Panc1 (cell line): ENCODE results near the gene RASGRP2. TPM values are rescaled to one million over a fixed set of nuclear protein-coding genes. Genes with fewer than 3 reads are reported as not detected.

Experiments
- ATAC-seq: fragments of 200-7000 bp; cut with Tn5 transposase; 2 replicates; pipeline ENCODE4 v1.9.1; 2020; ENCODE audit warnings: mild to moderate bottlenecking, moderate library complexity
- BruUV-seq: library from RNA; stranded (reverse); fragments of 400-500 nt; replicated peaks from 2 replicates; lab custom pipeline; 2021; lab: Mats Ljungman, UMichigan
- CTCF ChIA-PET: fragments of 300-600 bp; sonication (Branson Sonifier 250); formaldehyde crosslinking; loops from one replicate; lab custom pipeline; 2022; ENCODE audit warnings: antibody characterized with exemption; lab: Charles Lee
- POLR2A ChIA-PET: fragments of 300-600 bp; sonication (Branson Sonifier 250); formaldehyde crosslinking; loops from one replicate; lab custom pipeline; 2022; ENCODE audit warnings: antibody characterized with exemption; lab: Charles Lee
- DNase-seq: peaks from one replicate; pipeline ENCODE4 v3.0.0-alpha.2; 2010; ENCODE audit warnings: low read depth, low spot score
- H3K27ac ChIP-seq: 2 replicates; pipeline ENCODE4 v1.5.1; 2011; ENCODE audit warnings: mild to moderate bottlenecking, low read length, inconsistent platforms
- H3K27me3 ChIP-seq: fragments of 200-500 bp; sonication (Bioruptor generic); 2 replicates; pipeline ENCODE4 v1.6.0; 2014; ENCODE audit warnings: low read length, inconsistent platforms; ENCODE audit not compliant: control insufficient read depth, insufficient read depth
- H3K36me3 ChIP-seq: fragments of 200-500 bp; sonication (Bioruptor generic); 2 replicates; pipeline ENCODE4 v1.5.1; 2014; ENCODE audit warnings: inconsistent platforms, mild to moderate bottlenecking, low read length, moderate library complexity; ENCODE audit not compliant: control insufficient read depth, insufficient read depth
- H3K4me1 ChIP-seq: 2 replicates; pipeline ENCODE4 v1.5.1; 2011; ENCODE audit warnings: inconsistent platforms, mild to moderate bottlenecking, low read length, moderate library complexity; ENCODE audit not compliant: control insufficient read depth, insufficient read depth
- H3K4me3 ChIP-seq, 2 experiments: 2 replicates each; pipeline ENCODE4 v1.5.1; 2011 to 2012; ENCODE audit warnings: low read depth in 2 of 2, low read length in 2 of 2, mild to moderate bottlenecking in 2 of 2, inconsistent platforms in 1 of 2, moderate library complexity in 1 of 2
- H3K9me3 ChIP-seq: fragments of 200-500 bp; sonication (Bioruptor generic); 2 replicates; pipeline ENCODE4 v1.5.1; 2014; ENCODE audit warnings: low read depth, mild to moderate bottlenecking, inconsistent platforms, low read length, moderate library complexity; ENCODE audit not compliant: control insufficient read depth, insufficient read depth
- CTCF ChIP-seq: fragments of 450-650 bp; IDR thresholded peaks from 2 replicates; pipeline ENCODE4 v1.5.1; 2017; ENCODE audit warnings: mild to moderate bottlenecking
- POLR2AphosphoS5 ChIP-seq: IDR thresholded peaks from 2 replicates; pipeline ENCODE4 v1.6.1; 2012; ENCODE audit warnings: mild to moderate bottlenecking, low read depth, low read length, moderate library complexity
- REST ChIP-seq, 2 experiments: IDR thresholded peaks; 2 replicates each; pipeline ENCODE4 v1.6.1; 2011 to 2012; ENCODE audit warnings: low read depth in 2 of 2, control low read depth in 1 of 2, low read length in 1 of 2, mild to moderate bottlenecking in 1 of 2, moderate library complexity in 1 of 2; ENCODE audit not compliant: insufficient read depth in 1 of 2
- SIN3A ChIP-seq: IDR thresholded peaks from 2 replicates; pipeline ENCODE4 v1.6.1; 2012; ENCODE audit warnings: low read depth, mild to moderate bottlenecking, low read length, moderate library complexity, borderline replicate concordance; ENCODE audit not compliant: insufficient read depth
- TCF7L2 ChIP-seq: IDR thresholded peaks from 2 replicates; pipeline ENCODE4 v1.6.1; 2011; ENCODE audit warnings: mild to moderate bottlenecking, low read depth, low read length, inconsistent platforms
- in situ Hi-C: cut with HindIII; loops from 2 replicates; pipeline ENCODE4 v1.10.0; 2016; ENCODE audit warnings: low sequenced_read_pairs, low pct_unique_long_range_greater_than_20kb
- intact Hi-C: fragments of 100-400 bp; cut with micrococcal nuclease; formaldehyde crosslinking; loops from one replicate; pipeline ENCODE4 v1.10.0; 2022; ENCODE audit not compliant: unreplicated experiment
- total RNA-seq: library from RNA; stranded (reverse); gene quantifications from one replicate; pipeline ENCODE4 v1.2.1, GENCODE V29; 2021; ENCODE audit not compliant: unreplicated experiment

The RASGRP2 gene
- total RNA-seq, 1 experiment from 2014 or later, result 3.7 TPM

GRCh38 chr11:64772303-64773018, 28.5 kb upstream of the RASGRP2 start:
- peaks cover 95% of the 10 kb centered on the region for H3K36me3 ChIP-seq
- BruUV-seq, result no TSS peak
- intact Hi-C loops, result no loop called here

GRCh38 chr11:64771861-64772260, 27.9 kb upstream of the RASGRP2 start:
- Histone ChIP-seq H3K4me3 (no peak overlapping the region), H3K4me1 (peaks cover 13% of the 10 kb centered on the region), H3K9me3 (no peaks in the 10 kb centered on the region), H3K36me3 (peaks cover 93% of the 10 kb centered on the region), H3K27ac (no peak overlapping the region), H3K27me3 (no peaks in the 10 kb centered on the region)
- DNase-seq, result no peak
- ChIA-PET POLR2A (interaction anchor here (0.8 kb wide), 1 partner anchor 557 kb away, joined by 4 read pairs; no protein-coding TSS in a partner anchor), CTCF (interaction anchor here (0.6 kb wide), 1 partner anchor 11 kb away, joined by 10 read pairs; no protein-coding TSS in a partner anchor)
- ATAC-seq, result no peak
- intact Hi-C loops, result no loop called here
- in situ Hi-C loops, result no loop called here
- BruUV-seq, result no TSS peak
- TF ChIP-seq TCF7L2, result no peak
- no peak for TF ChIP-seq POLR2AphosphoS5
- TF ChIP-seq CTCF, result no peak
- TF ChIP-seq SIN3A, result no peak

More at GRCh38 chr11:64772303-64773018, 28.5 kb upstream of the RASGRP2 start:
- ATAC-seq (no peak), DNase-seq (no peak)
- POLR2A ChIA-PET, result interaction anchor here (0.6 to 0.8 kb wide), 4 partner anchors 223 to 880 kb away, joined by 3 to 5 read pairs (median 4); no protein-coding TSS in a partner anchor
- CTCF ChIA-PET, result interaction anchor here (0.6 kb wide), 1 partner anchor 11 kb away, joined by 10 read pairs; no protein-coding TSS in a partner anchor
- Histone ChIP-seq H3K27ac (no peak overlapping the region), H3K4me1 (peaks cover 13% of the 10 kb centered on the region), H3K4me3 (no peak overlapping the region), H3K27me3 (no peaks in the 10 kb centered on the region), H3K9me3 (no peaks in the 10 kb centered on the region)
- TF ChIP-seq POLR2AphosphoS5, result no peak
- TF ChIP-seq REST (IDR thresholded peaks at IDR 0.05; ENCODE audit: insufficient read depth in 1 of 2, low read depth in 2 of 2, low read length in 1 of 2), result no peak
- no peak for TF ChIP-seq CTCF
- no peak for TF ChIP-seq SIN3A
- TF ChIP-seq TCF7L2, result no peak
- in situ Hi-C loops, result no loop called here
